Activated CD8-positive, alpha-beta T cell treated with anti-CD3 and anti-CD28 coated beads for 36 hours (primary cell): ENCODE measurements around the gene CHST8. TPM values are rescaled to one million over a fixed set of nuclear protein-coding genes. Genes with fewer than 3 reads are reported as not detected.

Experiments
- ATAC-seq: fragments of 200-7000 bp; cut with Tn5 transposase; one replicate; pipeline ENCODE4 v1.10.0; 2021; ENCODE audit warnings: mild to moderate bottlenecking, moderate library complexity
- CTCF ChIA-PET: fragments of 350-600 bp; sonication (Branson Sonifier 250); formaldehyde crosslinking; loops from one replicate; lab custom pipeline; 2021; ENCODE audit warnings: antibody characterized with exemption; lab: Charles Lee
- POLR2A ChIA-PET: fragments of 350-600 bp; sonication (Branson Sonifier 250); formaldehyde crosslinking; loops from one replicate; lab custom pipeline; 2021; ENCODE audit warnings: antibody characterized with exemption; lab: Charles Lee
- DNase-seq: peaks from one replicate; pipeline ENCODE4 v3.0.0-alpha.2; 2020
- H3K27ac Mint-ChIP-seq: one replicate; pipeline ENCODE4 v1.8.0; 2021; ENCODE audit warnings: mild to moderate bottlenecking, mixed read lengths
- H3K27me3 Mint-ChIP-seq: one replicate; pipeline ENCODE4 v1.8.0; 2021; ENCODE audit warnings: mixed read lengths
- H3K36me3 Mint-ChIP-seq: one replicate; pipeline ENCODE4 v1.8.0; 2021; ENCODE audit warnings: low read depth, mixed read lengths
- H3K4me1 Mint-ChIP-seq: one replicate; pipeline ENCODE4 v1.8.0; 2021; ENCODE audit warnings: low read depth, mixed read lengths
- H3K4me3 Mint-ChIP-seq: one replicate; pipeline ENCODE4 v1.8.0; 2021; ENCODE audit warnings: mild to moderate bottlenecking, moderate library complexity, mixed read lengths
- H3K9me3 Mint-ChIP-seq: one replicate; pipeline ENCODE4 v1.8.0; 2021; ENCODE audit warnings: mixed read lengths
- intact Hi-C: fragments of 100-400 bp; cut with micrococcal nuclease; formaldehyde crosslinking; loops from one replicate; pipeline ENCODE4 v1.10.0; 2022
- total RNA-seq, 2 experiments: library from RNA; stranded (reverse); gene quantifications; one replicate each; pipeline ENCODE4 v1.2.3, GENCODE V29; 2021
- TF ChIP-seq, protein P1 (sequence below): fragments of 200-600 bp; IDR thresholded peaks from one replicate; pipeline ENCODE4 v1.8.0; 2022; ENCODE audit warnings: antibody characterized with exemption, mild to moderate bottlenecking

CHST8 gene
- total RNA-seq, 2 experiments from 2014 or later = not detected

DNA sequence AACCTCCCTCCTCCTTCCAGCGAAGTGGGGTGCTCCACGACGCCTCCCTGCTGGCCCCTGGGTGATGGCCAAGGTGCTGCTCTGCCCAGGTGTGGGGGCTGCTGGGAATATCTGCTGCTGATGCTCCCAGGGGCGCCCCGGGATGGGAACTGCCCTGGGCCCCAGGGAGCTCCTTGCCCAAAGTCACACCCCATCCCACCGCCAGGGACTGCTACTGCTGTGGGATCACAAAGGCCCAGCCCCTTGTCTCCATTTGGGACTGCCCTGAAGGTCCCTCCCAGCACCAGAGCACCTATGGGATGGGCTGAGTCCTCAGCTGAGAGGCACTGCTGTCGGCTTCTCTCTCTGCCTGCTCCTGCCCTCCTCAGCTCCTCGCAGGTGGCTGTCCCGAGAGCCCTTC, 19.0 kb downstream of the CHST8 start:
- Mint-ChIP-seq H3K36me3 (no peaks in the 10 kb centered on the region), H3K9me3 (no peaks in the 10 kb centered on the region), H3K4me3 (no peak overlapping the region), H3K4me1 (no peaks in the 10 kb centered on the region), H3K27me3 (peaks cover 11% of the 10 kb centered on the region), H3K27ac (no peak overlapping the region)
- DNase-seq = no peak
- ATAC-seq = no peak
- TF ChIP-seq, protein P1, sequence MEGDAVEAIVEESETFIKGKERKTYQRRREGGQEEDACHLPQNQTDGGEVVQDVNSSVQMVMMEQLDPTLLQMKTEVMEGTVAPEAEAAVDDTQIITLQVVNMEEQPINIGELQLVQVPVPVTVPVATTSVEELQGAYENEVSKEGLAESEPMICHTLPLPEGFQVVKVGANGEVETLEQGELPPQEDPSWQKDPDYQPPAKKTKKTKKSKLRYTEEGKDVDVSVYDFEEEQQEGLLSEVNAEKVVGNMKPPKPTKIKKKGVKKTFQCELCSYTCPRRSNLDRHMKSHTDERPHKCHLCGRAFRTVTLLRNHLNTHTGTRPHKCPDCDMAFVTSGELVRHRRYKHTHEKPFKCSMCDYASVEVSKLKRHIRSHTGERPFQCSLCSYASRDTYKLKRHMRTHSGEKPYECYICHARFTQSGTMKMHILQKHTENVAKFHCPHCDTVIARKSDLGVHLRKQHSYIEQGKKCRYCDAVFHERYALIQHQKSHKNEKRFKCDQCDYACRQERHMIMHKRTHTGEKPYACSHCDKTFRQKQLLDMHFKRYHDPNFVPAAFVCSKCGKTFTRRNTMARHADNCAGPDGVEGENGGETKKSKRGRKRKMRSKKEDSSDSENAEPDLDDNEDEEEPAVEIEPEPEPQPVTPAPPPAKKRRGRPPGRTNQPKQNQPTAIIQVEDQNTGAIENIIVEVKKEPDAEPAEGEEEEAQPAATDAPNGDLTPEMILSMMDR = no peak
- intact Hi-C loops = no loop called here
- POLR2A ChIA-PET = no interaction called here
- CTCF ChIA-PET = no interaction called here

DNA sequence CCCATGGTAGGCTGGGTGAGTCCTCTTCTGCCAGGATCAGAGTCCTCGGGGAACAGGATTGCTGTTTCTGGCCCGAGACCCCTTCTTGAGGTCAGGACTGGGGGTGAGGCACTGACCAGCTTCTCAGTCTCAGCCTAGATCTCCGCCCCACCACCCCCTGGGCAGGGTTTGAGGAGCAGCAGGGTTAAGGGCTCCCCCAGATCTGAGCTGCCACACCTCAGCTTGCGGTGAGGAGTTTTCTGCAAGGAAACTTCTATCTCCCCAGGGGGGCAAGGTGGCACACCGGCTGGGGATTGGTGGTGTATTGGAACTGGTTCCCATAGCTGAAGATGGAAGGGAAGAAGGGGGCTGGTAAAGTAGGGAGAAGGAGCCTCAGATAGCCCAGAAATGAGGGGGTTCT, 19.5 kb downstream of the CHST8 start:
- no peak overlapping the region for H3K4me3 Mint-ChIP-seq
- peaks cover 11% of the 10 kb centered on the region for H3K27me3 Mint-ChIP-seq
- ATAC-seq (no peak), DNase-seq (no peak)
- H3K36me3 Mint-ChIP-seq = no peaks in the 10 kb centered on the region
- TF ChIP-seq, protein P1 = no peak
- POLR2A ChIA-PET = no interaction called here
- no peaks in the 10 kb centered on the region for H3K4me1 Mint-ChIP-seq
- H3K27ac Mint-ChIP-seq = no peak overlapping the region
- CTCF ChIA-PET = no interaction called here
- intact Hi-C loops = no loop called here
- H3K9me3 Mint-ChIP-seq = no peaks in the 10 kb centered on the region

DNA sequence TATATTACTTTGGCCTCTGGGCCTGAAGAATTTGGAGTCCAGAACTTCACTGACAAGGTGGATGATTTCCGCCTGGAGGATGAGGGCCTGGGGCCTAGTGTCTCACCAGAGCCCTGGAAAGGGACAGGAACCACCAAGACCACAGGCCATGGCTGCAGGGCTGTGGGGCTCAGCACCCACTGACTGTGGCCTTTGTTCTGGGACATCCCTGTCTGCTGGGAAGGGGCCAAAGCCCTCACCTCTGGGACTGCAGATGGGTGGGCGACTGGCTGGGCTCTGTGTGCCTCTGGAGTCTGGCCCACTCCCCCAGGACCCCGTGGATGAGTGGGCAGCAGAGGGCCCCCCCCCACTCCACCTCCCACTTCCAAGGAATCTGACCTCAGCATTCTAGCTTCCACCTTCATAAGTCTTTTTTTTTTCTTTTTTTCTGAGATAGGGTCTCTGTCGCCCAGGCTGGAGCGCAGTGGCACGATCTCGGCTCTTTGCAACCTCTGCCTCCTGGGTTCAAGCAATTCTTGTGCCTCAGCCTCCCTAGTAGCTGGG, 20.3 kb downstream of the CHST8 start:
- intact Hi-C loops = no loop called here
- H3K4me3 Mint-ChIP-seq = no peak overlapping the region
- no peaks in the 10 kb centered on the region for H3K4me1 Mint-ChIP-seq
- H3K27me3 Mint-ChIP-seq = peaks cover 10% of the 10 kb centered on the region
- POLR2A ChIA-PET = no interaction called here
- TF ChIP-seq, protein P1 = no peak
- no peak overlapping the region for H3K27ac Mint-ChIP-seq
- CTCF ChIA-PET = no interaction called here
- H3K36me3 Mint-ChIP-seq = no peaks in the 10 kb centered on the region
- DNase-seq (no peak), ATAC-seq (no peak)
- H3K9me3 Mint-ChIP-seq = no peaks in the 10 kb centered on the region

DNA sequence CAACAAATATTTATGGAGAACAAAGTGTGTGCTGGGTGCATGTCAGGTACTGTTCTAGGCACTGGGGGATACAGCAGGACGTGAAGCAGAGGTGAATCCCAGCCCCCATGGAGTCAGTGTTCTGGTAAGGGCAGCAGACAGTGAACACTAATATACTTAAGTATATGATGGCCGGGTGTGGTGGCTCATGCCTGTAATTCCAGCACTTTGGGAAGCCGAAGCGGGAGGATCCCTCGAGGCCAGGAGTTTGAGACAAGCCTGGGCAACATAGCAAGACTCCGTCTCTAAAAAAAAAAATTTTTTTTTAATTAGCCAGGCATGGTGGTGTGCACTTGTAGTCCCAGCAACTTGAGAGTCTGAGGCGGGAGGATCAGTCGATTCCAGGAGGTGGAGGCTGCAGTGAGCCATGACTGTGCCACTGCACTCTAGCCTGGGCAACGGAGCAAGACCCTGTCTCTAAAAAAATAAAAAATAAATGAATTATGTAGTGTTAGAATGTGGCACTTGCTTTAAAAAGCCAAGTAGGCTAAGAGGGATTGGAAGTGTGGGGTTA, 22.6 kb downstream of the CHST8 start:
- H3K4me3 Mint-ChIP-seq = no peak overlapping the region
- no peak for ATAC-seq
- no peaks in the 10 kb centered on the region for H3K36me3 Mint-ChIP-seq
- intact Hi-C loops = no loop called here
- POLR2A ChIA-PET = no interaction called here
- DNase-seq = no peak
- no peaks in the 10 kb centered on the region for H3K9me3 Mint-ChIP-seq
- no peak overlapping the region for H3K27ac Mint-ChIP-seq
- TF ChIP-seq, protein P1 = no peak
- CTCF ChIA-PET = no interaction called here
- H3K4me1 Mint-ChIP-seq = no peaks in the 10 kb centered on the region
- peaks cover 2% of the 10 kb centered on the region for H3K27me3 Mint-ChIP-seq

DNA sequence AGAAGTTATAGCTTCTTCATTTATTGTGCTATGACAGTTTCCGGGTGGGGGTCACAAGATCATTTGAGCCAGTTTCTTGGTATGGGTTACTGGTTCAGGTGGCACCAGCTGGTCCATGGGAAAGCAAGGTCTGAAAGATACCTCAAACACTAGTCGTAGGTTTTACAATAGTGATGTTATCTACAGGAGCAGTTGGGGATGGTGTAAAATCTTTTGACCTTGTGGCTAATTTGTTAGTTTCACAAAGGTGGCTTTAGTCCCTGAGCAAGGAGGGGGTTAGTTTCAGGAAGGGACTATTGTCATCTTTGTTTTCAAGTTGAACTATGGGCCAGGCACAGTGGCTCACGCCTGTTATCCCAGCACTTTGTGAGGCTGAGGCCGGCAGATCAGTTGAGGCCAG, 24.6 kb downstream of the CHST8 start:
- no peak for DNase-seq
- Mint-ChIP-seq H3K4me3 (no peak overlapping the region), H3K4me1 (no peaks in the 10 kb centered on the region), H3K36me3 (no peaks in the 10 kb centered on the region), H3K9me3 (no peaks in the 10 kb centered on the region), H3K27me3 (peaks cover 2% of the 10 kb centered on the region), H3K27ac (no peak overlapping the region)
- no peak for ATAC-seq
- CTCF ChIA-PET = no interaction called here
- intact Hi-C loops = no loop called here
- TF ChIP-seq, protein P1 = no peak
- POLR2A ChIA-PET = no interaction called here
